Measurements from ENCODE around the gene ASPG.

- TF ChIP-seq EZH2 (IDR thresholded peaks at IDR 0.05; ENCODE audit: borderline replicate concordance, low read depth, low read length, severe bottlenecking) (no peak), MYC (IDR thresholded peaks at IDR 0.05; ENCODE audit: low read depth, low read length) (no peak), POLR2AphosphoS5 (IDR thresholded peaks at IDR 0.05; ENCODE audit: insufficient read depth, low read depth, low read length) (no peak)
- TF ChIP-seq, protein P1, sequence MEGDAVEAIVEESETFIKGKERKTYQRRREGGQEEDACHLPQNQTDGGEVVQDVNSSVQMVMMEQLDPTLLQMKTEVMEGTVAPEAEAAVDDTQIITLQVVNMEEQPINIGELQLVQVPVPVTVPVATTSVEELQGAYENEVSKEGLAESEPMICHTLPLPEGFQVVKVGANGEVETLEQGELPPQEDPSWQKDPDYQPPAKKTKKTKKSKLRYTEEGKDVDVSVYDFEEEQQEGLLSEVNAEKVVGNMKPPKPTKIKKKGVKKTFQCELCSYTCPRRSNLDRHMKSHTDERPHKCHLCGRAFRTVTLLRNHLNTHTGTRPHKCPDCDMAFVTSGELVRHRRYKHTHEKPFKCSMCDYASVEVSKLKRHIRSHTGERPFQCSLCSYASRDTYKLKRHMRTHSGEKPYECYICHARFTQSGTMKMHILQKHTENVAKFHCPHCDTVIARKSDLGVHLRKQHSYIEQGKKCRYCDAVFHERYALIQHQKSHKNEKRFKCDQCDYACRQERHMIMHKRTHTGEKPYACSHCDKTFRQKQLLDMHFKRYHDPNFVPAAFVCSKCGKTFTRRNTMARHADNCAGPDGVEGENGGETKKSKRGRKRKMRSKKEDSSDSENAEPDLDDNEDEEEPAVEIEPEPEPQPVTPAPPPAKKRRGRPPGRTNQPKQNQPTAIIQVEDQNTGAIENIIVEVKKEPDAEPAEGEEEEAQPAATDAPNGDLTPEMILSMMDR (IDR thresholded peaks at IDR 0.05; ENCODE audit: extremely low read depth in 1 of 2, insufficient read depth in 1 of 2, low read depth in 1 of 2, low read length in 2 of 2) = no peak
These were observed 6.6 kb downstream of the ASPG start for GRCh38 chr14:104091927-104092771.

All from endothelial cell of umbilical vein (primary cell).